GM10248 (cell line): ENCODE results near the gene PTPN18.
"Not testable (repeated sequence)": the region's sequence is repeated elsewhere in the genome, so short reads cannot be mapped to it uniquely, and the experiment has no call there.

Source experiments
- CTCF ChIA-PET: fragments of 300-600 bp; sonication (Branson Sonifier 250); formaldehyde crosslinking; extraction: SDS; loops from one replicate; lab custom pipeline; 2021; ENCODE audit warnings: antibody characterized with exemption; lab: Yijun Ruan, JAX
- POLR2A ChIA-PET: fragments of 350-650 bp; sonication (Branson Sonifier 250); formaldehyde crosslinking; extraction: SDS; loops from one replicate; lab custom pipeline; 2020; ENCODE audit warnings: antibody characterized with exemption; lab: Yijun Ruan, JAX
- DNase-seq: peaks from one replicate; pipeline ENCODE4 v3.0.0; 2012; ENCODE audit errors: extremely low spot score
- TF ChIP-seq, protein P1 (sequence below): IDR thresholded peaks from 2 replicates; pipeline ENCODE4 v1.5.1; 2012; ENCODE audit warnings: mild to moderate bottlenecking, low read depth; ENCODE audit errors: extremely low read depth, missing control alignments, control extremely low read depth

The PTPN18 gene

DNA sequence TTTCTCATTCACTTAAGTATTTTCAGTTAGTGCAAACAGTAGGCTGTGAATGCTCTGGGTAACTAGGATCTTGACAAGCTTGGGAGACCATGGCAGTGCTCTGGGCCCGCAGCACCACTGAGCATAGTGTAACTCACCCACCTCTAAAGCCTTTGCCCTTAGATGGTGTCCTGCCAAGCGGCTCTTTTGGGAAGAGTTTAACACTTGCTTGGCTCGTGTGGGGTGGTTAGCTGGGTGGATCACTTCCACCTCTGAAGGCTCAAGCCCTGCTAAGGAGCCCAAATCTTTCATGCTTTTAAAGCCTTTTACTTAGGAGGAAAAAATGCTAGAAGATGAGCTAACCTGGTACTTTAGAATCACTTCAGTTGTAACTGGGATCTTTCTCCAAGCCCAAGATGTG is 33.9 kb downstream of the PTPN18 start:
- CTCF ChIA-PET: interaction anchor here (1.2 to 5.2 kb wide), 4 partner anchors 12 to 47 kb away, joined by 3 to 51 read pairs (median 22); partner anchors contain the start of gene IMP4
- POLR2A ChIA-PET: interaction anchor here (1.5 kb wide), 1 partner anchor 47 kb away, joined by 3 read pairs; the partner anchor contains the start of gene IMP4
- TF ChIP-seq, protein P1, sequence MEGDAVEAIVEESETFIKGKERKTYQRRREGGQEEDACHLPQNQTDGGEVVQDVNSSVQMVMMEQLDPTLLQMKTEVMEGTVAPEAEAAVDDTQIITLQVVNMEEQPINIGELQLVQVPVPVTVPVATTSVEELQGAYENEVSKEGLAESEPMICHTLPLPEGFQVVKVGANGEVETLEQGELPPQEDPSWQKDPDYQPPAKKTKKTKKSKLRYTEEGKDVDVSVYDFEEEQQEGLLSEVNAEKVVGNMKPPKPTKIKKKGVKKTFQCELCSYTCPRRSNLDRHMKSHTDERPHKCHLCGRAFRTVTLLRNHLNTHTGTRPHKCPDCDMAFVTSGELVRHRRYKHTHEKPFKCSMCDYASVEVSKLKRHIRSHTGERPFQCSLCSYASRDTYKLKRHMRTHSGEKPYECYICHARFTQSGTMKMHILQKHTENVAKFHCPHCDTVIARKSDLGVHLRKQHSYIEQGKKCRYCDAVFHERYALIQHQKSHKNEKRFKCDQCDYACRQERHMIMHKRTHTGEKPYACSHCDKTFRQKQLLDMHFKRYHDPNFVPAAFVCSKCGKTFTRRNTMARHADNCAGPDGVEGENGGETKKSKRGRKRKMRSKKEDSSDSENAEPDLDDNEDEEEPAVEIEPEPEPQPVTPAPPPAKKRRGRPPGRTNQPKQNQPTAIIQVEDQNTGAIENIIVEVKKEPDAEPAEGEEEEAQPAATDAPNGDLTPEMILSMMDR: no peak
- DNase-seq: no peak

DNA sequence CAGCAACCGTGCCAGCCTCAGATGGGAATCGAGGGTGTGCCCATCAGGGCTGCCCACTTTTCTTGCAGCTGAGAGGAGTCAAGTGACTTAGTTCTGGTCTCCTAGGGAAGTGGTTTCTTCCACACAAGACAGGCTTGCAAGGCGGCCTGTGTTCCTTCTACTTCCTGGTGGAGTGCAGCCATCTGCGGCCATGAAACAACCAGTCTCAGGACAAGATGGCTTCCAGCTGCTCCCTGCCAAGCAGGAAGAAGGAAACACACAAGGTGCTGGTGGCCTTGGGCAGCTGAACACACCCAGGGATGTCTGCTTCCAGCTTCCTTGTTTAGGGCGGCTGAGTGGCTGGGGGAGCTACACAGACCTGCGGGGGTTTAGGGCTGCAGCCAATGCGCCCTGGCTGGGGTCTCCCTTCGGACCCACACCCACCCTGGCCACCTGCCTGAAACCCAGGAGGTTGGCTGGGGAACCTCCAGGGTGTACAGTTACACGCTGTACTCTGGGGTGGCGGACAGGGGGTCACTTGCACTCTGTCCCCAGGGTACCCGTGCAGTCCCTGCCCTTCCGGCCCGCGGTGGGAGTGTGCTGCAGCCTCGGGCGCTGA is 34.7 kb downstream of the PTPN18 start:
- TF ChIP-seq, protein P1: no peak
- CTCF ChIA-PET: interaction anchor here (1.0 to 5.2 kb wide), 6 partner anchors 12 to 52 kb away, joined by 3 to 51 read pairs (median 4); partner anchors contain the start of genes IMP4 and PTPN18
- DNase-seq: no peak
- POLR2A ChIA-PET: interaction anchor here (1.0 to 1.5 kb wide), 3 partner anchors 13 to 48 kb away, joined by 3 to 5 read pairs (median 3); partner anchors contain the start of gene IMP4

DNA sequence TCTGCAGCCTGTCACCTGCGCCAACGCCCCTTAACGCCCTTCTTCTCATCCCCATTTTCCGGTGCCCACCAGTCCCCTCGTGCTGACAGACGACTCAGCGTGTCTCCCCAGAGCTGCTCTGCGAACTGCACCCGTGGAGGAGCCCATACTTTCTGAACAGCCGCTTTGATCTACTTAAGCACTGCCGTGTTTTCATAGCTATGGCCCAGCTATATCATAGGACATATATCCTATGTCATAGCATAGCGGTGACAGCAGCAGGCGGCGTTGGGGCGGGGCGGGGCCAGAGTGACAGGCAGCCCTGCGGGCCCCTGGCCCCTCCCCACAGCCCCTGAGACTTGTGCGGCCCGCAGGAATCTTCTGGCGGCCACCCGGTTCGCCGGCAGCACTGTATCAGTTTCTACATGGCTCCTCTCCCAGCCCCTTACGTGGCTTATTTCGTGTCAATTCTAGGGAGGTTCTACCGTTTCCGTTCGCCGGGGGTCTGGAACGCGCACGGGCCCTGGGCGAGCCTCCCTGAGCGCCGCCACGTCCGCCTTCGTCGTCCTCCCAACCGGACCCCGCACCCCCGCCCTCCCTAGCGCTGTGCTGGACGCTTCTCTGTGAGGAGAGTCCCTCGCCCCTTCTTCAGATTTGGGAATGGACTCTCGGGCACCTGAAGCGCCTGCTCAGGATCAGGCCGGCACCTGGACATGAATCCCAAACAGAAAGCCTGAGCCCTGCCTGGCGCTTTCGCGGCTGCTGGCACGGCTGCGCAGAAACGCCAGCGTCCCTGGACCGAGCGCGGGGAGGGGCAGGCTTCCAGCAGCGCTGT is 35.4 kb downstream of the PTPN18 start:
- TF ChIP-seq, protein P1: no peak
- ChIA-PET CTCF (interaction anchor here (1.0 to 5.2 kb wide), 5 partner anchors 13 to 53 kb away, joined by 3 to 51 read pairs (median 6); partner anchors contain the start of genes IMP4 and PTPN18), POLR2A (interaction anchor here (0.5 to 1.0 kb wide), 3 partner anchors 13 to 427 kb away, joined by 3 to 5 read pairs (median 3); partner anchors contain the start of gene IMP4)
- DNase-seq: peak; percentile 87

DNA sequence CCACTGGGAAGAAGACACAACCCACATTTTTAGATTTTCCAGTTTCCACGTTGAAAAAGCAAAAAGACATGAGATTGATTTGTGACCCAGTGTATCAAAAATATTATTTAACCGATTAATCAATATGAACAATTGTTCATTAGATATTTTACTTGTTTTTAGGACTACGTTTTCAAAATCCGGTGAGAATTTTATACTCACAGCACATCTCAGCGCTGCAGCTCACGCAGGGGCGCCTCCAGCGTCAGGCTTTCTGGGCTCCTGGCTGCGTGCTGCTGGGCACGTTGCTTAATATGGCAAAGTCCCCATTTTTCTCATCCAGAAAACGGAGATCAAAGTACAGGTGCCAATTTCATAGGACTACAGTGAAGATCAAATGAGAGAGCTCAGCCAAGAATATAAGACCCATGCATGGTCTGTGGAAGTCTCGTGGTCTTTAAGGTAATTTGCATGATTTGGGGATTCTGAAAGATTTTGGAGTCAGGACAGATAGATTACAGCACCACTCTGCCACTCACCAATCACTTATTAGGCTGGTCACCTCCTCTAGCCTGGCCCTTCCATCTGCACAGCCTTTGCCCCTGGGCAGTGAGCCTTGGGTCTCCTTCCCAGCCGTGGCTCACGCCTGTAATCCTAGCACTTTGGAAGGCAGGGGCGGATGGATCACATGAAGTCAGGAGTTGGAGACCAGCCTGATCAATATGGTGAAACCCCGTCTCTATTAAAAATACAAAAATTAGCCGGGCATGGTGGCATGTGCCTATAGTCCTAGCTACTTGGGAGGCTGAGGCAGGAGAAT is 36.2 kb downstream of the PTPN18 start:
- POLR2A ChIA-PET: interaction anchor here (0.5 kb wide), 1 partner anchor 426 kb away, joined by 3 read pairs; no protein-coding TSS in a partner anchor
- CTCF ChIA-PET: no interaction called here
- DNase-seq: no peak
- TF ChIP-seq, protein P1: no peak

DNA sequence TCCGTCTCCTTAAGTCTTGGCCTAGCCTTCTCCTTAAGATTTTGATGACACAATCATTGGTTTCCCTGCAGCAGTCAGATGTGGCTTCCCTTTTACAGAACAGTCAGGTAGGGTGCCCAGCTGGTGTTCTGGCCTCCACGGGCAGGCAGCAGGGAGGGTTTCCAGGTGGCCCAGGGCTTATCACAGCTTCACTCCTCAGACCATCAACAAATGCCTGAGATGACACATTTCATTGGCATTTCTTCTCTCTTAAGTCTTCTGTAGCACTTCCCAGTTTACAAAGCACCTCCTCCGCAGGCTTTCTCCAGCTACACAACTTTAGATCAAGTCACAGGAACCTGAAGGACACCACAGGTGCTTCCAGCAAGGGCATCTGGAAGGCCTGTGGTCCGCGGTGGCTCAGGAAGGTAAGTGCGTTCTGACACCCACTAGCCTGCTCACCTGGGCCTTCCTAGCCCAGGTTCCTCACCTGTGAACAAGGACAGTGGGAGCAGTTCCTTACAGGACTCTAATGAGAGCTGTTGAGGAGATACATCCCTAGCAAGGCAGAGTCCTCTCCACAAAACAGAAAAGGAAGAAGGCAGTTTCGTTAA is 37.6 kb downstream of the PTPN18 start:
- POLR2A ChIA-PET: no interaction called here
- TF ChIP-seq, protein P1: no peak
- CTCF ChIA-PET: interaction anchor here (1.9 kb wide), 1 partner anchor 21 kb away, joined by 5 read pairs; no protein-coding TSS in a partner anchor
- no peak for DNase-seq

DNA sequence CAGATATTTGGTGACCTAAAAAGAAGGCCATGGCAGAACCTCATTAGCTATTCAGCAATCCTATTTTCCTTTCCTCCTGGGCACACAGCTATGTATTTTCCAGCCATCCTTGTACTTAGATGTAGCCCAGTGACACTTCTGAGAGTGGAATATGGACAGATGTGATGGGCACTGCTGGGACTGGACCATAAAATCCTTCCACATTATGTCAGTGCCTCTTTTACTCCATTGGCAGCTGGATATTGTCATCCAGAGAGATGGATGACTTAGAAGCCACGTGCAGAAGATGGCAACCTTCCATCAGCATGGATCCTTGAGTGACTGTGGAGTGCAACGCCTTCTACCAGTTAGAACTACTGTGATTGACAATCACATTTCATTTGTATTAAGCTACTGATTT is 50.4 kb downstream of the PTPN18 start:
- POLR2A ChIA-PET, CTCF ChIA-PET, DNase-seq: not testable (repeated sequence)

DNA sequence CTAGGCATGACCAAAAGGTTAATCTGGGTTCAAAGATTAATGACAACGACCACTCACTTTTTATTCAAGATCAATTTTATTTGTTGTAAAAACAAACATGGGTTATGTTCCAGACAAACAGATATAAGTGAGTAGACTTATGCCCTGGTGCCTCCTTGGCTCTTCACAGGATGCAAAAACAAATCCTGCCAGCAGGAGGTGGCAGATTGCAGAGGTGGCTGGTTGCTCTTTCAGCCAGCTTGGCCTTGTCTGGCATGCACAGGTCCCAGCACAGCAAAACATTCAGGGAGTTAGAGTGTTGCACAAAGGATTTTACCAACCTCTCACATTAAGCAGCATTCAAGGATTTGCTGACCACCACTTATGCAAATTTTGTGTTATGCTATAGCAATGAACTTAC is 60.8 kb downstream of the PTPN18 start:
- CTCF ChIA-PET, POLR2A ChIA-PET, DNase-seq: not testable (repeated sequence)

DNA sequence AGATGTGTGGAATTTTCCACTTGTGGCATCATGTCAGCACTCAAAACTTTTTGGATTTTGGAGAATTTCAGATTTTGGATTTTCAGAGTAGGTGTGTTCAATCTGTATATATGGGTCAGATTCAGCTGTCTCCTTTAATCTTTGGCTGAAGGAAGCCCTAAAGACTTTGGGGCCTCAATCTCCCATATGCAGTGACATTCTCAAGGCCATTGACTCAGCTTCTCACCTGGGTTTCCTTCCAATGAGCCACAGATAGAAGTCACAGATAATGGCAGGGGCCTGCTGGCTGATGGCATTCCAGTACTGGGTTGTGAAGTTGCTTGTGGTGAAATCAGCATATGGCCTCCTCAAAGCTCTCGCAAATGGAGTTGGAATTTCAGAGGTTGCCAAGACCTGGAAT is 63.0 kb downstream of the PTPN18 start:
- DNase-seq, CTCF ChIA-PET, POLR2A ChIA-PET: not testable (repeated sequence)
